Measurements from ENCODE around the gene PTPRD.

DNA sequence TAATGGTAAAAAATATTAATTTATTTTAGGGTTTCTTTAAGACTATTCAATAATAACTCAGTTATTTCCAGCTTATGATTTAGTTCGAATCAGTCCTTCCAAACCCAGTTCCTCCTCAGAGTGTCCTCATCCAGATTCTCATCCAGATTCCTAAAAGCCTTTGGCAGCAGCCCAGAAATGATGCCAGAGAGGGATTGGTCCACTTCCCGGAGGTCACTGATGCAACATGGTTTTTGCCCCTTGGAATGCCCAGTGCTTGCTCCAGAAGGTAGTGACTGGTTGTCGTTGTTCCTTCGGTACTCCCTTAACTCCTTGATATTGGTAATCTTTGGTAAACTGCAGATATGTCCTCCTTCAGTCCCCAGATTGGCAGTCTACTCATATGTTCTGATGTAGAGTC is 2320.1 kb downstream of the PTPRD start:
- TF ChIP-seq, protein P1, sequence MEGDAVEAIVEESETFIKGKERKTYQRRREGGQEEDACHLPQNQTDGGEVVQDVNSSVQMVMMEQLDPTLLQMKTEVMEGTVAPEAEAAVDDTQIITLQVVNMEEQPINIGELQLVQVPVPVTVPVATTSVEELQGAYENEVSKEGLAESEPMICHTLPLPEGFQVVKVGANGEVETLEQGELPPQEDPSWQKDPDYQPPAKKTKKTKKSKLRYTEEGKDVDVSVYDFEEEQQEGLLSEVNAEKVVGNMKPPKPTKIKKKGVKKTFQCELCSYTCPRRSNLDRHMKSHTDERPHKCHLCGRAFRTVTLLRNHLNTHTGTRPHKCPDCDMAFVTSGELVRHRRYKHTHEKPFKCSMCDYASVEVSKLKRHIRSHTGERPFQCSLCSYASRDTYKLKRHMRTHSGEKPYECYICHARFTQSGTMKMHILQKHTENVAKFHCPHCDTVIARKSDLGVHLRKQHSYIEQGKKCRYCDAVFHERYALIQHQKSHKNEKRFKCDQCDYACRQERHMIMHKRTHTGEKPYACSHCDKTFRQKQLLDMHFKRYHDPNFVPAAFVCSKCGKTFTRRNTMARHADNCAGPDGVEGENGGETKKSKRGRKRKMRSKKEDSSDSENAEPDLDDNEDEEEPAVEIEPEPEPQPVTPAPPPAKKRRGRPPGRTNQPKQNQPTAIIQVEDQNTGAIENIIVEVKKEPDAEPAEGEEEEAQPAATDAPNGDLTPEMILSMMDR (IDR thresholded peaks at IDR 0.05): no peak
- no peak for TF ChIP-seq EZH2 (IDR thresholded peaks at IDR 0.05; ENCODE audit: borderline replicate concordance, insufficient read depth, low read depth, low read length, poor library complexity, severe bottlenecking)

Data from B cell (primary cell).